ENCODE measurements around the gene ACP2. TPM values are rescaled to one million over a fixed set of nuclear protein-coding genes. Genes with fewer than 3 reads are reported as not detected.

ACP2 gene
- polyA plus RNA-seq, 1 donor: 87.3 TPM

DNA sequence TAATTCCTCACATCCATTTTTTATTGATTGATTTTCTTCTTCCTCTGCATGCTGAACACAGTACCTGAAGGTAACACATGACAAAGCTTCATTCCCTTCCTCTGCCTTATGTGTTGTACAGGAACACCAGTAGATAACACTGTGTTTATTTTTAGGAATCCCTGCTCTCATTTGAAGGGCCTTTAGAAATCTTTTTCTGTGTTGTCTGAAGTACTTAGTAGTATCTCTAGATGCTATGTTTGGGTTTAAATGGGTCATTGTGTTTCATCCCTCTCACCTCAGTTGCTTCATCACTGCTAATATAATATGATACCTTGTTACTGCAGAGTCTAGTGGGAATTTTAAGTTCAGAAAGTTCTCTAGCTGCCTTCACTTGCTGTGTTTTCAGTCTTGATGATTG, 31.5 kb upstream of the ACP2 start:
- H3K27ac ChIP-seq (ENCODE audit: low read length): no peak overlapping the region
- no peaks in the 10 kb centered on the region for H3K27me3 ChIP-seq (ENCODE audit: control insufficient read depth, insufficient read depth, low read length)
- no peak for DNase-seq
- peaks cover 86% of the 10 kb centered on the region for H3K36me3 ChIP-seq (ENCODE audit: control insufficient read depth, insufficient read depth, low read length)
- H3K9me3 ChIP-seq (ENCODE audit: control insufficient read depth, low read depth, low read length): no peaks in the 10 kb centered on the region
- no peaks in the 10 kb centered on the region for H3K4me1 ChIP-seq (ENCODE audit: control insufficient read depth, insufficient read depth, low read length)
- no peak overlapping the region for H3K4me3 ChIP-seq (ENCODE audit: low read length)

DNA sequence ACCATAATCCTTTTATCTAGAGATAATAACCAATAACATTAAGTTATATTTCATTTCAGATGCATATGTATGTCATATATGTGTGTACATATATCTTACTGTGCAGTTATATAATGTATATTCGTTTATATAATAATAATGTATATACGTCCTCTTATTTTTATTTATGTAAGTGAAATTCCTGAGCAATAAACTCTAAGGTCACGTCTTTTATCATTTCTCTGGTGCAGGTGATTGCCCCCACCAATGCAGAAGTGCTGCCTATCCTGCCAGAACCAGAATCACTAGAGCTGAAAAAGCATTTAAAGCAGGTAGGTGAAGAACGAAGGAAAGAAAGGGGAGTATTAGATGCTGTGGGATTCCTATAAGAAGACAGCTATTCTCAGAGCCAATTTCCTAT, 30.2 kb upstream of the ACP2 start:
- no peaks in the 10 kb centered on the region for H3K9me3 ChIP-seq (ENCODE audit: control insufficient read depth, low read depth, low read length)
- H3K36me3 ChIP-seq (ENCODE audit: control insufficient read depth, insufficient read depth, low read length): peaks cover 83% of the 10 kb centered on the region
- 76% methylated on average over 2 of the region's 4 CpGs for WGBS (ENCODE audit: insufficient coverage, low lambda C conversion rate)
- no peaks in the 10 kb centered on the region for H3K27me3 ChIP-seq (ENCODE audit: control insufficient read depth, insufficient read depth, low read length)
- no peak for DNase-seq
- no peak overlapping the region for H3K27ac ChIP-seq (ENCODE audit: low read length)
- H3K4me1 ChIP-seq (ENCODE audit: control insufficient read depth, insufficient read depth, low read length): no peaks in the 10 kb centered on the region
- no peak overlapping the region for H3K4me3 ChIP-seq (ENCODE audit: low read length)

DNA sequence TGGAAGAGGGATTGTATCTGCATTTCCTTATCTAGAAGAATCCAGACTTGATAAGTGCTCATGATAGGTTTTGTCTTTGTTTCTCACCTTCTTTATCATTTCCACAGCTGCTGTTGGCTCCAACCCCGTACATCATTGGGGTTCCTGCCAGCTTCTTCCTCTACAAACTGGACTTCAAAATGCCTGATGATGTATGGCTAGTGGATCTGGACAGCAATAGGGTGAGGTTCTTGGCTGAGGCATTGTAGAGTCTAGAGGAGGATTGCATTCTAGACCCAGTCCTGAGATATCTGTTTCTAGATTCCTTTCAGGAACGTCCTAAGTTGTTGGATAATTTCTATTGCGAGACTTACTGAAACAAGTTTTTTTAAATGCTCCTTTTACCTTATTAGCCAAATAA, 29.4 kb upstream of the ACP2 start:
- Histone ChIP-seq H3K27me3 (ENCODE audit: control insufficient read depth, insufficient read depth, low read length) (no peaks in the 10 kb centered on the region), H3K4me3 (ENCODE audit: low read length) (no peak overlapping the region), H3K36me3 (ENCODE audit: control insufficient read depth, insufficient read depth, low read length) (peaks cover 80% of the 10 kb centered on the region), H3K9me3 (ENCODE audit: control insufficient read depth, low read depth, low read length) (no peaks in the 10 kb centered on the region), H3K27ac (ENCODE audit: low read length) (no peak overlapping the region), H3K4me1 (ENCODE audit: control insufficient read depth, insufficient read depth, low read length) (no peaks in the 10 kb centered on the region)
- 82% methylated on average over 2 of the region's 3 CpGs for WGBS (ENCODE audit: insufficient coverage, low lambda C conversion rate)
- DNase-seq: no peak

DNA sequence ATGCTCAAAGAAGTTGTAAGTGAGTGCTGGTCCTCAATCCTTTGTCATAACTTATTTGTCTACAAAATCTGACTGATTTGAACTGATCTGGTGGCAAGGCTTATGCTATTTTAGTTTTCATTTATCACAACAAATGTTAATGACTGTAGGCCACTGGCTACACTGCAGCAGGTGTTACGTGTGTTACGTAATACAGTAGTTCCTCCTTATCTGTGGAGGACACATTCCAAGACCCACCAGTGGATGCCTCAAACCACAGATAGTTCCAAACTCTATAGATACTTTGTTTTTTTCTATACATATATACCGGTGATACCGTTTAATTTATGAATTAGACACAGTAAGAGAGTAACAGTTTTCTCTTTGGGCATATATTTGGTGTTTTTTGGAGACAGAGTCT, 28.3 kb upstream of the ACP2 start:
- peaks cover 70% of the 10 kb centered on the region for H3K36me3 ChIP-seq (ENCODE audit: control insufficient read depth, insufficient read depth, low read length)
- H3K4me3 ChIP-seq (ENCODE audit: low read length): no peak overlapping the region
- WGBS (ENCODE audit: insufficient coverage, low lambda C conversion rate): 82% methylated on average over 3 of the region's 4 CpGs
- H3K27me3 ChIP-seq (ENCODE audit: control insufficient read depth, insufficient read depth, low read length): no peaks in the 10 kb centered on the region
- H3K4me1 ChIP-seq (ENCODE audit: control insufficient read depth, insufficient read depth, low read length): peaks cover 5% of the 10 kb centered on the region
- no peak overlapping the region for H3K27ac ChIP-seq (ENCODE audit: low read length)
- no peaks in the 10 kb centered on the region for H3K9me3 ChIP-seq (ENCODE audit: control insufficient read depth, low read depth, low read length)
- DNase-seq: no peak

DNA sequence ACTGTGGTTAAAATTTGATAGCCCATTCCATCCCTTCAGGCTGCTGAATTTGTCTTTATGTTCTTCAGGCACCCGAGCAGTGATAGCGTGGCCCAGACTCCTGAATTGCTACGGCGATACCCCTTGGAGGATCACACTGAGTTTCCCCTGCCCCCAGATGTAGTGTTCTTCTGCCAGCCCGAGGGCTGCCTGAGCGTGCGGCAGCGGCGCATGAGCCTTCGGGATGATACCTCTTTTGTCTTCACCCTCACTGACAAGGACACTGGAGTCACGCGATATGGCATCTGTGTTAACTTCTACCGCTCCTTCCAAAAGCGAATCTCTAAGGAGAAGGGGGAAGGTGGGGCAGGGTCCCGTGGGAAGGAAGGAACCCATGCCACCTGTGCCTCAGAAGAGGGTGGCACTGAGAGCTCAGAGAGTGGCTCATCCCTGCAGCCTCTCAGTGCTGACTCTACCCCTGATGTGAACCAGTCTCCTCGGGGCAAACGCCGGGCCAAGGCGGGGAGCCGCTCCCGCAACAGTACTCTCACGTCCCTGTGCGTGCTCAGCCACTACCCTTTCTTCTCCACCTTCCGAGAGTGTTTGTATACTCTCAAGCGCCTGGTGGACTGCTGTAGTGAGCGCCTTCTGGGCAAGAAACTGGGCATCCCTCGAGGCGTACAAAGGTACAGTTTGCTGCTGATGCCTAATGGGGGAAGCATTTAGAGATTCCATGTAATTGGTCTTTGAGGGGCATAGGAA, 26.1 kb upstream of the ACP2 start:
- Histone ChIP-seq H3K27me3 (ENCODE audit: control insufficient read depth, insufficient read depth, low read length) (no peaks in the 10 kb centered on the region), H3K36me3 (ENCODE audit: control insufficient read depth, insufficient read depth, low read length) (peaks cover 52% of the 10 kb centered on the region), H3K27ac (ENCODE audit: low read length) (no peak overlapping the region), H3K4me3 (ENCODE audit: low read length) (no peak overlapping the region), H3K4me1 (ENCODE audit: control insufficient read depth, insufficient read depth, low read length) (peaks cover 18% of the 10 kb centered on the region), H3K9me3 (ENCODE audit: control insufficient read depth, low read depth, low read length) (no peaks in the 10 kb centered on the region)
- no peak for DNase-seq
- 100% methylated on average over 2 of the region's 28 CpGs for whole genome bisulfite sequencing (ENCODE audit: insufficient coverage, low lambda C conversion rate)

DNA sequence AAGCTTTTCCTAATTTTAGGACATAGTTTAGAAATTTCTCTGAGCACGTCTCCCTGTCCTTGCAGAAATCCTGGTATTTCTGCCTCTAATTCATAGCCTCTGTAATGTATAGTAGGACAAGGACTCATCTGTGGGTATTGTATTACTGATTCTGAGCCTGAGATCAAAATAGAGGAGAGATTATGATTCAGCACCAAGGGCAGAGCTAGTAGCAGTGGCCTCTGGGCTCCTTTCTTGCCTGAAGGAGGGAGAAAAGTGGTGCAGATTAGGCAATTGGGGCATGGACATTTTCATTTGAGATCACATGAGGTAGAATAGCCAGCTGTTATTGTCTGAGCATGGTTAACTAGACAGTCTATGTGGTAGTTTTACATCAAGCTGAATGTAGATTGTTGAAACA, 24.1 kb upstream of the ACP2 start:
- no peak overlapping the region for H3K4me3 ChIP-seq (ENCODE audit: low read length)
- DNase-seq: no peak
- peaks cover 43% of the 10 kb centered on the region for H3K36me3 ChIP-seq (ENCODE audit: control insufficient read depth, insufficient read depth, low read length)
- H3K27ac ChIP-seq (ENCODE audit: low read length): no peak overlapping the region
- peaks cover 30% of the 10 kb centered on the region for H3K4me1 ChIP-seq (ENCODE audit: control insufficient read depth, insufficient read depth, low read length)
- H3K9me3 ChIP-seq (ENCODE audit: control insufficient read depth, low read depth, low read length): no peaks in the 10 kb centered on the region
- no CpG with 5 or more reads among the region's 1 CpG for WGBS (ENCODE audit: insufficient coverage, low lambda C conversion rate)
- no peaks in the 10 kb centered on the region for H3K27me3 ChIP-seq (ENCODE audit: control insufficient read depth, insufficient read depth, low read length)

DNA sequence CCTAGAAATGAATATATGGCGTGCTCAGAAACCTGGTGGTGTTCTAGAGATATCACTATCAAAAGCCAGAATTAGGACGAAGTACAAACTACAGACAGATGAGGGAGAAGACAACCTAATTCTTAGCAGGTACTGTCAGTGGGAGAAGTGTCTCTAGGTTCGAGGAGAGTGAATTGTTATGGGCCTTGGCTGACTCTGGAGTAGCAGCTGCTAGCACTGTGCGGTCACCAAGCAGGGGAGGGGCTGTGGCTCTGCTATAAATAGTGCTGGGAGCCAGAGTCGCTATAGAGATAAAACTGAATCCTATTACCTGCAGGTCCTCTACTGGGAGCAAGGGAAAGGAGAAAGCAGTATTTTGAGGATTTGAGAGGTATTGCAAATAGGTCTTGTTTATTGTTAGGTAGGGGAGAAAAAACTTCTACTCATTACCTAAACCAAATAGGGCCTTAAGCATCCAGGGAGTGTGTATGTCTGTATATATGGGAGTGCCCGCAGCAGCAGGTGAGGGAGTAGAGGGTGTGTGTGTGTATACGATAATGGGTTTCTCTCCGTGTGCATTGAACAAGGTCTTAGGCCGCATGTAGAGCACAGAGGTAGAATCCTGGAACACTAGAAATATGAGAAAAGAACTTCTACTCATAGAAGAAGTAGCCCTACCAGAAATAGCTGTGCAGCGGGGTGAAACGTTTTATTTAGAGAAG, 23.5 kb upstream of the ACP2 start:
- peak in 1 of 2 donors; percentile 64 for DNase-seq
- H3K4me1 ChIP-seq (ENCODE audit: control insufficient read depth, insufficient read depth, low read length): peaks cover 33% of the 10 kb centered on the region
- H3K27ac ChIP-seq (ENCODE audit: low read length): peak overlapping the region; percentile 13
- WGBS (ENCODE audit: insufficient coverage, low lambda C conversion rate): no CpG with 5 or more reads among the region's 11 CpGs
- H3K36me3 ChIP-seq (ENCODE audit: control insufficient read depth, insufficient read depth, low read length): peaks cover 38% of the 10 kb centered on the region
- H3K9me3 ChIP-seq (ENCODE audit: control insufficient read depth, low read depth, low read length): no peaks in the 10 kb centered on the region
- H3K4me3 ChIP-seq (ENCODE audit: low read length): no peak overlapping the region
- H3K27me3 ChIP-seq (ENCODE audit: control insufficient read depth, insufficient read depth, low read length): no peaks in the 10 kb centered on the region

DNA sequence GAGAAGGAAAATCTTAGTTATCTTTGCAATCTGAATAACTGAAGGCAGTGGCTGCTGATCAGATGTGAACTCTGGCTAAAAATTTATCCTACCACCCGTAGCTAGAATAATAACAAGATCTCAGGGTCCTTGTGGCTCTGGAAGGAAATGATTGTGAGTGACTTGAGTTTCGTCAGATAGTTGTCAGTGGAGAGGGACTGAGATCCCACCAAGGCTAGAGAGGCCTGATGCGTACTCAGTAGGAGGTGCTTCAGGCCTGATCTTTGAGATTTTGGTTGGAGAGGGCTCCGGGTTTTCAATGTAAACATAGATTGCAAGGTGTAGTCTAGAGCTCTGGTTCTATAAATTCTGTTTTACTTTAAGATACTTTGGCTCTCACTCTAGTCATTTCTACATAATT, 22.7 kb upstream of the ACP2 start:
- peaks cover 33% of the 10 kb centered on the region for H3K4me1 ChIP-seq (ENCODE audit: control insufficient read depth, insufficient read depth, low read length)
- H3K9me3 ChIP-seq (ENCODE audit: control insufficient read depth, low read depth, low read length): no peaks in the 10 kb centered on the region
- peak overlapping the region; percentile 64 for H3K27ac ChIP-seq (ENCODE audit: low read length)
- peaks cover 32% of the 10 kb centered on the region for H3K36me3 ChIP-seq (ENCODE audit: control insufficient read depth, insufficient read depth, low read length)
- H3K4me3 ChIP-seq (ENCODE audit: low read length): no peak overlapping the region
- DNase-seq: no peak
- H3K27me3 ChIP-seq (ENCODE audit: control insufficient read depth, insufficient read depth, low read length): no peaks in the 10 kb centered on the region
- WGBS (ENCODE audit: insufficient coverage, low lambda C conversion rate): no CpG with 5 or more reads among the region's 4 CpGs

DNA sequence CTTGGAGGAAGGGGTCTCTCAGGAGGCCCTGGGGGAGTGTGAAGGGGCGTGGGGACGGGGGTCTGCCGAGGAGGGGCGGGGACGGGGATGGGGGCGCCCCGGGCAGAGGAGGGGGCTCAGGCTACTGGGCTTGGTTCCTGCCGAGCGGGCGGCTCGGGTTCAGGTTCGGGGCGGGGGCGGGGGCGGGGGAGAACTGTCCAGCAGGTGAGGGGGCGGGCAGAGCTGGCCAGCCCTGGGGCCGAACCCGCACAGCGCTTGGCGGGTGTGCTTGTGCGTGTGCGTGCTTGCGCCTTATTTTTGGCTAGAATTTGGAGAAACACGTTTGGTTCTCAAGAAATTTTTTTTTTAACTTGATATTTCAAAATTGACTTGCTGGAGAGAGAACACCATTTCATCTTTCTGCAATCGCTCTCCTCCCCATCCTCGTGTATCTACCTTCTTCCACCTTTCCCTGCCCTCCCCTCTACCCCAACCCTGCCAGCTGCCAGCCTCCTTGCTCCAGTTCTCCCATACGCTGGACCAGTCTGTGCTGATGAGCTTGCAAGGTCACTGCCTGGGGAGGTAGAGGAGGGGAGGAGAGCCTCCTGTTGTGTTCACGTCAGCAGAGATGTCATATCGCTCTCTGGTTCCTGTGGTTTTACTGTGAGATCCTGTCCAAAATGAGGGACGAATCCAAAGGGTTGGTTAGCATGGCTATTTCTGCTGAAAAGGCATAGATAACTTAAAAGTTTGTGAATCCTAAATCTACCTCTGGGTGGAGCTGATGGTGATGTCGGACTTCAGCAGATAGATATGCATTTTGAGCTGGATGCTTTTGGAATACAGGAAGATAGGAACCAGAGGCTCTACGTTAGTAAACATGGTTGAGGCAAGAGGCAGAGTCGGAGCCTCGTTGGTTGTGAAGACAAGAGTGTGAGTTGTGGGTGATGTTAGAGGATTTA, 22.0 kb upstream of the ACP2 start:
- DNase-seq: peak in 1 of 2 donors; percentile 42
- 14% methylated on average over 6 of the region's 34 CpGs for WGBS (ENCODE audit: insufficient coverage, low lambda C conversion rate)
- Histone ChIP-seq H3K4me3 (ENCODE audit: low read length) (peak overlapping the region; percentile 67), H3K36me3 (ENCODE audit: control insufficient read depth, insufficient read depth, low read length) (peaks cover 30% of the 10 kb centered on the region), H3K27ac (ENCODE audit: low read length) (peak overlapping the region; percentile 64), H3K27me3 (ENCODE audit: control insufficient read depth, insufficient read depth, low read length) (no peaks in the 10 kb centered on the region), H3K9me3 (ENCODE audit: control insufficient read depth, low read depth, low read length) (no peaks in the 10 kb centered on the region), H3K4me1 (ENCODE audit: control insufficient read depth, insufficient read depth, low read length) (peaks cover 33% of the 10 kb centered on the region)

DNA sequence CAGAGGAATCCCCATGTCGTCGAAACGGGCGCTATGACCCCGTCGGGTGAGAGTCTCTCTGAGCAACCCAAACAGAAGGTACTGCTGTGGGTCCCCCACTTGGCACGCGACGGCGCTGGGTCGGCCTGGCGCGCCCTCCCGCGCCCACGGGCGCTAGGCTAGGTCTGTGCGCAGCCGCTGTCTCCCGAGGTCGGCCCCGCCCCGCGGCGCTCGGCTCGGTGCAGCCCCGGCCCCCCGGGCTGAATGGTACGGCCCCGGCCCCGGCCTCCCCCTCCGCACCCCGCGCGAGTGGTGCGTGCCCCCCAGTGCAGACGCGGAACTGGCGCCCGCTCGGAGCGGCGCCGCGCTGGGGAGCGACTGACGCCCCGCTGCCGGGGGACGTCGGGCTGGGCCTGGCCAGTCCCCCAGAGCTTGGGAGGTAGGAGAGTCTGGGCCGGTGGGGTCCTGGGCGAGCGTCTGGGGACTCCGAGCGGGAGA, 21.3 kb upstream of the ACP2 start, which contains the start of gene MADD:
TSS of gene MADD (plus strand) at position 305 of the 477 bp plus-strand sequence.
- H3K27ac ChIP-seq (ENCODE audit: low read length): peak within 1 kb of the TSS; percentile 99
- DNase-seq: peak; percentile 86 to 93
- peaks cover 22% of the 10 kb centered on the region for H3K36me3 ChIP-seq (ENCODE audit: control insufficient read depth, insufficient read depth, low read length)
- peaks cover 33% of the 10 kb centered on the region for H3K4me1 ChIP-seq (ENCODE audit: control insufficient read depth, insufficient read depth, low read length)
- peak within 1 kb of the TSS; percentile 67 for H3K4me3 ChIP-seq (ENCODE audit: low read length)
- H3K9me3 ChIP-seq (ENCODE audit: control insufficient read depth, low read depth, low read length): no peaks in the 10 kb centered on the region
- H3K27me3 ChIP-seq (ENCODE audit: control insufficient read depth, insufficient read depth, low read length): no peaks in the 10 kb centered on the region
- no CpG with 5 or more reads among the region's 57 CpGs for WGBS (ENCODE audit: insufficient coverage, low lambda C conversion rate)

Data from large intestine (tissue), 3 donors.